KMS-11 (cell line): ENCODE results near the gene JAG2.

Experiments used
- H2AFZ ChIP-seq: fragments of 200-600 bp; sonication (generic); 2 replicates; pipeline ENCODE4 v1.6.1; 2016; ENCODE audit warnings: antibody characterized with exemption, mixed run types, low read depth
- H3K27ac ChIP-seq: fragments of 200-600 bp; sonication (generic); 2 replicates; pipeline ENCODE4 v1.6.1; 2016; ENCODE audit warnings: mild to moderate bottlenecking, mixed run types
- H3K27me3 ChIP-seq: fragments of 200-600 bp; sonication (generic); 2 replicates; pipeline ENCODE4 v1.6.1; 2017; ENCODE audit warnings: mild to moderate bottlenecking, low read depth, mixed run types, moderate library complexity; ENCODE audit not compliant: insufficient read depth
- H3K36me3 ChIP-seq: fragments of 200-600 bp; sonication (generic); 2 replicates; pipeline ENCODE4 v1.6.1; 2017; ENCODE audit warnings: mild to moderate bottlenecking, mixed run types; ENCODE audit not compliant: insufficient read depth
- H3K4me1 ChIP-seq: fragments of 200-600 bp; sonication (generic); 2 replicates; pipeline ENCODE4 v1.6.1; 2016; ENCODE audit warnings: mild to moderate bottlenecking, low read depth, mixed run types; ENCODE audit not compliant: poor library complexity, severe bottlenecking
- H3K4me2 ChIP-seq: fragments of 200-600 bp; sonication (generic); 2 replicates; pipeline ENCODE4 v1.7.0; 2016; ENCODE audit warnings: mild to moderate bottlenecking, mixed run types
- H3K4me3 ChIP-seq: fragments of 200-600 bp; sonication (generic); IDR thresholded peaks from 2 replicates; pipeline ENCODE4 v1.6.1; 2017; ENCODE audit warnings: low read depth, low read length, mixed read lengths; ENCODE audit not compliant: insufficient read depth
- H3K79me2 ChIP-seq: fragments of 200-600 bp; sonication (generic); 2 replicates; pipeline ENCODE4 v1.6.1; 2016; ENCODE audit warnings: low read depth, mixed run types; ENCODE audit not compliant: insufficient read depth
- H3K9ac ChIP-seq: fragments of 200-600 bp; sonication (generic); 2 replicates; pipeline ENCODE4 v1.6.1; 2016; ENCODE audit warnings: mild to moderate bottlenecking, mixed run types
- H4K20me1 ChIP-seq: fragments of 200-600 bp; sonication (generic); 2 replicates; pipeline ENCODE4 v1.6.1; 2016; ENCODE audit warnings: mild to moderate bottlenecking, mixed run types; ENCODE audit not compliant: insufficient read depth
- CTCF ChIP-seq: fragments of 200-600 bp; sonication (generic); conservative IDR thresholded peaks from 2 replicates; pipeline ENCODE4 v1.6.1; 2017; ENCODE audit warnings: low read depth, mild to moderate bottlenecking, antibody characterized with exemption, low read length, moderate library complexity, mixed read lengths

The JAG2 gene

GRCh38 chr14:105211086-105211757 lies 42.6 kb upstream of the JAG2 start:
- H3K4me2 ChIP-seq, result no peak overlapping the region
- TF ChIP-seq CTCF, result no peak
- H3K79me2 ChIP-seq, result no peaks in the 10 kb centered on the region
- H3K27ac ChIP-seq, result no peak overlapping the region
- no peaks in the 10 kb centered on the region for H3K27me3 ChIP-seq
- H3K4me3 ChIP-seq, result no peak overlapping the region
- H3K36me3 ChIP-seq, result no peaks in the 10 kb centered on the region
- H3K4me1 ChIP-seq, result no peaks in the 10 kb centered on the region
- H3K9ac ChIP-seq, result no peak overlapping the region
- H4K20me1 ChIP-seq, result no peaks in the 10 kb centered on the region
- H2AFZ ChIP-seq, result no peak overlapping the region

- Histone ChIP-seq H3K36me3 (no peaks in the 10 kb centered on the region), H3K4me3 (no peak overlapping the region), H4K20me1 (no peaks in the 10 kb centered on the region), H3K27me3 (no peaks in the 10 kb centered on the region), H3K27ac (no peak overlapping the region), H3K9ac (no peak overlapping the region), H2AFZ (no peak overlapping the region), H3K4me1 (no peaks in the 10 kb centered on the region), H3K79me2 (no peaks in the 10 kb centered on the region), H3K4me2 (no peak overlapping the region)
- TF ChIP-seq CTCF, result no peak
Measured at GRCh38 chr14:105210266-105211025, 41.9 kb upstream of the JAG2 start.

GRCh38 chr14:105209646-105210045 lies 41.1 kb upstream of the JAG2 start:
- no peaks in the 10 kb centered on the region for H3K79me2 ChIP-seq
- H4K20me1 ChIP-seq, result no peaks in the 10 kb centered on the region
- H3K27me3 ChIP-seq, result no peaks in the 10 kb centered on the region
- H3K9ac ChIP-seq, result no peak overlapping the region
- H3K27ac ChIP-seq, result no peak overlapping the region
- no peaks in the 10 kb centered on the region for H3K36me3 ChIP-seq
- no peak overlapping the region for H3K4me3 ChIP-seq
- H3K4me2 ChIP-seq, result no peak overlapping the region
- H3K4me1 ChIP-seq, result no peaks in the 10 kb centered on the region
- H2AFZ ChIP-seq, result no peak overlapping the region
- TF ChIP-seq CTCF, result no peak

- Histone ChIP-seq H3K27me3 (no peaks in the 10 kb centered on the region), H3K4me1 (no peaks in the 10 kb centered on the region), H4K20me1 (no peaks in the 10 kb centered on the region), H2AFZ (no peak overlapping the region), H3K27ac (no peak overlapping the region), H3K4me3 (no peak overlapping the region), H3K9ac (no peak overlapping the region), H3K36me3 (no peaks in the 10 kb centered on the region), H3K79me2 (no peaks in the 10 kb centered on the region), H3K4me2 (no peak overlapping the region)
- no peak for TF ChIP-seq CTCF
Measured at GRCh38 chr14:105209091-105209490, 40.5 kb upstream of the JAG2 start.
